K562 (cell line): ENCODE measurements around the gene TAF11. TPM values are rescaled to one million over a fixed set of nuclear protein-coding genes. Genes with fewer than 3 reads are reported as not detected.

Source experiments
- ATAC-seq: fragments of 200-7000 bp; cut with Tn5 transposase; 3 replicates; pipeline ENCODE4 v1.9.1; 2020; ENCODE audit warnings: moderate library complexity
- BruUV-seq: library from RNA; stranded (reverse); fragments of 400-500 nt; replicated peaks from 2 replicates; lab custom pipeline; 2021; lab: Mats Ljungman, UMichigan
- CTCF ChIA-PET: fragments of 300-600 bp; formaldehyde crosslinking; extraction: SDS; loops from one replicate; lab custom pipeline; 2021; ENCODE audit warnings: low intra/inter-chr PET ratio; lab: Yijun Ruan, JAX
- POLR2A ChIA-PET: fragments of 300-600, 350-650 bp; sonication (Branson Sonifier 250); formaldehyde crosslinking; extraction: SDS; loops from one replicate; lab custom pipeline; 2021; ENCODE audit warnings: antibody characterized with exemption, inconsistent platforms; lab: Yijun Ruan, JAX
- DNase-seq, 4 experiments: peaks; one replicate each; pipeline versions ENCODE4 v3.0.0 to v3.0.0-alpha.2; 2011 to 2018; ENCODE audit warnings: low spot score in 3 of 4, mixed read lengths in 3 of 4; ENCODE audit errors: extremely low read depth in 1 of 4
- FAIRE-seq: peaks from 2 replicates; lab custom pipeline; 2011; peaks lifted over from hg19 to GRCh38; lab: Jason Lieb, UNC
- H2AFZ ChIP-seq: 2 replicates; pipeline ENCODE4 v1.6.0; 2011; ENCODE audit warnings: low read depth, low read length, control low read depth, inconsistent platforms
- H3K27ac ChIP-seq: fragments of 200-600 bp; 3 replicates; pipeline ENCODE4 v1.8.0; 2011; ENCODE audit warnings: low read depth, mild to moderate bottlenecking, control low read depth, inconsistent platforms, low read length, moderate library complexity, mixed read lengths; ENCODE audit errors: extremely low read depth
- H3K27me3 ChIP-seq, 2 experiments: fragments of 300-600 bp in 1 of 2; 2 replicates in 1 of 2; 3 replicates in 1 of 2; pipeline versions ENCODE4 v1.6.0 to v1.8.0; 2011; ENCODE audit warnings: inconsistent platforms in 2 of 2, low read length in 2 of 2, mild to moderate bottlenecking in 1 of 2, mixed read lengths in 1 of 2, moderate library complexity in 1 of 2; ENCODE audit not compliant: control insufficient read depth in 2 of 2, insufficient read depth in 2 of 2
- H3K36me3 ChIP-seq: fragments of 300-600 bp; 3 replicates; pipeline ENCODE4 v1.8.0; 2011; ENCODE audit warnings: mild to moderate bottlenecking, low read length, inconsistent platforms; ENCODE audit not compliant: control insufficient read depth, insufficient read depth
- H3K4me1 ChIP-seq, 2 experiments: fragments of 200-600 bp in 1 of 2; replicated peaks in 1 of 2; 2 replicates in 1 of 2; 3 replicates in 1 of 2; pipeline versions ENCODE4 v1.5.1 to v1.8.0; 2011; ENCODE audit warnings: inconsistent platforms in 2 of 2, low read length in 2 of 2, mild to moderate bottlenecking in 1 of 2, mixed read lengths in 1 of 2, moderate library complexity in 1 of 2; ENCODE audit not compliant: control insufficient read depth in 2 of 2, insufficient read depth in 2 of 2
- H3K4me2 ChIP-seq: 2 replicates; pipeline ENCODE4 v1.6.1; 2011; ENCODE audit warnings: low read length, control low read depth, inconsistent platforms, mixed read lengths; ENCODE audit not compliant: insufficient read depth
- H3K4me3 ChIP-seq: fragments of 200-600 bp; sonication (generic), shearing (Covaris generic); 2 replicates; pipeline ENCODE4 v1.5.1; 2016; ENCODE audit warnings: control low read depth, inconsistent platforms
- H3K79me2 ChIP-seq: fragments of 200-600 bp; 3 replicates; pipeline ENCODE4 v1.8.0; 2011; ENCODE audit warnings: low read length, inconsistent platforms; ENCODE audit not compliant: control insufficient read depth, insufficient read depth
- H3K9ac ChIP-seq, 2 experiments: 2 replicates each; pipeline versions ENCODE4 v1.6.0 to v1.6.1; 2011; ENCODE audit warnings: low read depth in 2 of 2, low read length in 2 of 2, control low read depth in 1 of 2, inconsistent platforms in 1 of 2, mild to moderate bottlenecking in 1 of 2, mixed read lengths in 1 of 2; ENCODE audit not compliant: insufficient read depth in 1 of 2
- H3K9me1 ChIP-seq: one replicate; pipeline ENCODE4 v1.6.0; 2011; ENCODE audit warnings: inconsistent platforms, mild to moderate bottlenecking, low read length, moderate library complexity; ENCODE audit not compliant: control insufficient read depth, insufficient read depth
- H3K9me3 ChIP-seq: replicated peaks from 2 replicates; pipeline ENCODE4 v1.5.1; 2011; ENCODE audit warnings: low read depth, low read length, inconsistent platforms; ENCODE audit not compliant: control insufficient read depth, insufficient read depth
- H4K20me1 ChIP-seq: replicated peaks from 2 replicates; pipeline ENCODE4 v1.6.1; 2011; ENCODE audit warnings: low read length, inconsistent platforms, mixed read lengths; ENCODE audit not compliant: control insufficient read depth, insufficient read depth
- BCL6 ChIP-seq: fragments of 250-450 bp; sonication (Bioruptor Pico); IDR thresholded peaks from 2 replicates; pipeline ENCODE4 v1.4.0; 2020
- CREB1 ChIP-seq, 2 experiments: sonication (generic) in 1 of 2; formaldehyde crosslinking in 1 of 2; IDR thresholded peaks; 2 replicates each; pipeline versions ENCODE4 v1.6.1 to v1.8.0; 2012 to 2022; ENCODE audit warnings: inconsistent platforms in 1 of 2, mild to moderate bottlenecking in 1 of 2, missing genetic modification reagents in 1 of 2, moderate library complexity in 1 of 2
- DNMT1 ChIP-seq: fragments of 450-650 bp; IDR thresholded peaks from 2 replicates; pipeline ENCODE4 v1.6.1; 2016; ENCODE audit warnings: antibody characterized with exemption, mild to moderate bottlenecking
- E4F1 ChIP-seq: fragments of 250-450 bp; sonication (Bioruptor Pico); IDR thresholded peaks from 2 replicates; pipeline ENCODE4 v1.5.0; 2021; ENCODE audit warnings: mild to moderate bottlenecking, borderline replicate concordance
- HDAC6 ChIP-seq: IDR thresholded peaks from 2 replicates; pipeline ENCODE4 v1.6.1; 2012; ENCODE audit warnings: low read depth, mild to moderate bottlenecking, control low read depth, inconsistent platforms, low read length, moderate library complexity
- MYC ChIP-seq, 2 experiments: fragments of 250-450 bp in 1 of 2; sonication (Bioruptor Pico) in 1 of 2; IDR thresholded peaks; 2 replicates each; pipeline versions ENCODE4 v1.5.1 to v1.6.1; 2012 to 2021; ENCODE audit warnings: low read depth in 2 of 2, borderline replicate concordance in 1 of 2, improper control_type of control experiment in 1 of 2, low read length in 1 of 2, mild to moderate bottlenecking in 1 of 2, moderate library complexity in 1 of 2
- PHF8 ChIP-seq: fragments of 200-600 bp; sonication (generic); IDR thresholded peaks from 2 replicates; pipeline ENCODE4 v1.6.1; 2012; ENCODE audit warnings: mixed run types, mild to moderate bottlenecking, inconsistent platforms, low read length, moderate library complexity, borderline replicate concordance
- SNAPC5 ChIP-seq: fragments of 250-450 bp; sonication (Bioruptor Pico); IDR thresholded peaks from 2 replicates; pipeline ENCODE4 v1.8.0; 2021; ENCODE audit warnings: moderate library complexity, mild to moderate bottlenecking, inconsistent platforms
- TBP ChIP-seq: optimal IDR thresholded peaks from 2 replicates; pipeline ENCODE3; 2011; ENCODE audit warnings: low read depth, low read length, improper control_type of control experiment
- UBTF ChIP-seq, 2 experiments: IDR thresholded peaks; 2 replicates each; pipeline ENCODE4 v1.6.1; 2012; ENCODE audit warnings: improper control_type of control experiment in 2 of 2, low read depth in 2 of 2, low read length in 2 of 2, borderline replicate concordance in 1 of 2
- YBX1 ChIP-seq: fragments of 450-650 bp; IDR thresholded peaks from 2 replicates; pipeline ENCODE4 v1.7.1; 2016; ENCODE audit warnings: mild to moderate bottlenecking
- ZFPM2 ChIP-seq: fragments of 250-450 bp; sonication (Bioruptor Pico); IDR thresholded peaks from 2 replicates; pipeline ENCODE4 v1.5.1; 2022; ENCODE audit warnings: mild to moderate bottlenecking
- ZNF282 ChIP-seq: sonication (generic); formaldehyde crosslinking; IDR thresholded peaks from 2 replicates; pipeline ENCODE4 v1.8.1; 2023; ENCODE audit warnings: missing genetic modification reagents
- ZNF589 ChIP-seq: fragments of 200-800 bp; sonication (Bioruptor generic); IDR thresholded peaks from 2 replicates; pipeline ENCODE4 v1.6.1; 2016; ENCODE audit warnings: low read depth, missing genetic modification characterization, missing compliant biosample characterization
- ZNF644 ChIP-seq: fragments of 200-800 bp; sonication (Bioruptor generic); IDR thresholded peaks from 2 replicates; pipeline ENCODE4 v1.6.1; 2016; ENCODE audit warnings: low read depth, missing genetic modification characterization, missing compliant biosample characterization
- ZNF740 ChIP-seq, 3 experiments: fragments of 200-800 bp in 1 of 3; sonication (Bioruptor generic) in 1 of 3; sonication (generic) in 1 of 3; formaldehyde crosslinking in 1 of 3; IDR thresholded peaks; 2 replicates each; pipeline versions ENCODE4 v1.6.1 to v1.8.0; 2016 to 2022; ENCODE audit warnings: mild to moderate bottlenecking in 2 of 3, missing compliant biosample characterization in 2 of 3, missing genetic modification characterization in 2 of 3, missing genetic modification reagents in 1 of 3
- WGBS: fragments of 100-300 bp; shearing (Covaris generic); methylation state at CpG from one replicate; pipeline ENCODE4 v1.1.6; 2016; ENCODE audit warnings: low coverage, mixed read lengths; ENCODE audit not compliant: insufficient coverage; ENCODE audit errors: missing lambda C conversion rate; 5-methylcytosine and 5-hydroxymethylcytosine counted together
- in situ Hi-C: fragments of 300-500 bp; cut with MboI; formaldehyde crosslinking; loops from 4 replicates; pipeline ENCODE4 v1.15.0; 2018; ENCODE audit warnings: inconsistent platforms, mixed read lengths
- intact Hi-C: fragments of 100-400 bp; cut with micrococcal nuclease; formaldehyde crosslinking; loops from 2 replicates; pipeline ENCODE4 v1.14.2; 2022
- polyA plus RNA-seq, 8 experiments: library from polyadenylated mRNA; depleted of rRNA in 4 of 8; stranded (reverse) in 5 of 8; unstranded in 3 of 8; fragments of >200 nt; fragmentation: Nextera tagmentation in 2 of 8; fragmentation: Illumina TruSeq in 1 of 8; extraction: Ambion mirVana in 2 of 8; extraction: Trizol in 1 of 8; gene quantifications; 2 replicates each; pipeline versions ENCODE4 v1.2.1 to v1.2.3, GENCODE V29; 2011 to 2014; ENCODE audit warnings: inconsistent platforms in 1 of 8, missing spikeins in 1 of 8
- total RNA-seq, 7 experiments: library from RNA; depleted of rRNA in 6 of 7; stranded (reverse); fragments of >200 nt in 6 of 7; fragmentation: Illumina TruSeq in 2 of 7; extraction: Trizol in 2 of 7; gene quantifications; 2 replicates each; pipeline versions ENCODE4 v1.2.1 to v1.2.3, GENCODE V29; 2011 to 2021; ENCODE audit warnings: low replicate concordance in 1 of 7

Gene TAF11
- total and polyA plus RNA-seq, 9 of the 15 experiments (the other 6 are each of a cell fraction or from before 2014, with no cell fraction given) = 40.9 to 91.9 (median 71.9) TPM

- H3K27ac ChIP-seq = no peak overlapping the region
- TF ChIP-seq ZNF644 (tag) = no peak
- TF ChIP-seq DNMT1 = no peak
- no peak for TF ChIP-seq PHF8
- no peak for TF ChIP-seq ZNF740 (CRISPR knock-in tag; IDR thresholded peaks at IDR 0.05)
- TF ChIP-seq ZNF740 (tag; IDR thresholded peaks at IDR 0.05) = no peak
- TF ChIP-seq SNAPC5 (CRISPR knock-in tag) = no peak
- TF ChIP-seq ZNF589 (CRISPR knock-in tag) = no peak
- TF ChIP-seq YBX1 = no peak
- no peak for TF ChIP-seq HDAC6
- no peak for TF ChIP-seq BCL6 (CRISPR knock-in tag)
- TF ChIP-seq UBTF (IDR thresholded peaks at IDR 0.05; ENCODE audit: borderline replicate concordance in 1 of 2, low read depth in 2 of 2, low read length in 2 of 2) = no peak
- no peak for TF ChIP-seq ZNF282 (CRISPR knock-in tag)
- TF ChIP-seq E4F1 (CRISPR knock-in tag) = no peak
- no peak for TF ChIP-seq MYC (IDR thresholded peaks at IDR 0.05; ENCODE audit: low read depth, low read length)
- TF ChIP-seq MYC (CRISPR knock-in tag; IDR thresholded peaks at IDR 0.05; ENCODE audit: borderline replicate concordance, low read depth) = no peak
- TF ChIP-seq CREB1 (IDR thresholded peaks at IDR 0.05) = no peak
- TF ChIP-seq CREB1 (CRISPR knock-in tag; IDR thresholded peaks at IDR 0.05) = no peak
- TF ChIP-seq ZFPM2 (CRISPR knock-in tag) = no peak
- TF ChIP-seq TBP = no peak
Observed at GRCh38 chr6:34897716-34898115, 9.9 kb upstream of the TAF11 start.

More at GRCh38 chr6:34897716-34898115, 9.9 kb upstream of the TAF11 start:
- no peak overlapping the region for H3K9ac ChIP-seq
- no TSS peak for BruUV-seq
- intact Hi-C loops = no loop called here
- WGBS = 43% methylated on average over 1 of the region's 1 CpG
- FAIRE-seq = no peak
- no peak overlapping the region for H3K4me3 ChIP-seq
- H3K79me2 ChIP-seq = peaks cover 11% of the 10 kb centered on the region; the same call in 1 of the 3 replicates
- CTCF ChIA-PET = no interaction called here
- no peak for DNase-seq
- POLR2A ChIA-PET = interaction anchor here (0.7 to 1.8 kb wide), 4 partner anchors 8 to 13 kb away, joined by 3 to 9 read pairs (median 3); partner anchors contain the start of gene TAF11
- H2AFZ ChIP-seq = no peak overlapping the region
- H4K20me1 ChIP-seq = no peaks in the 10 kb centered on the region
- no peaks in the 10 kb centered on the region for H3K27me3 ChIP-seq
- no peaks in the 10 kb centered on the region for H3K4me1 ChIP-seq
- H3K9me3 ChIP-seq = no peaks in the 10 kb centered on the region
- H3K9me1 ChIP-seq = no peaks in the 10 kb centered on the region
- ATAC-seq = no peak
- H3K36me3 ChIP-seq = peaks cover 3% of the 10 kb centered on the region; the same call in 1 of the 3 replicates
- H3K4me2 ChIP-seq = no peak overlapping the region
- in situ Hi-C loops = no loop called here
